Measurements from ENCODE around the gene CFAP97D1. TPM values are rescaled to one million over a fixed set of nuclear protein-coding genes. Genes with fewer than 3 reads are reported as not detected.

The CFAP97D1 gene
- total RNA-seq, 3 donors from 2014 or later (not counting 1 experiment from before 2014, with no cell fraction given) = not detected

GRCh38 chr17:43784628-43785101 is 4.4 kb downstream of the CFAP97D1 start:
- H3K4me3 Mint-ChIP-seq = no peak overlapping the region
- Histone ChIP-seq H3K36me3 (ENCODE audit: control insufficient read depth, insufficient read depth, low read length) (no peaks in the 10 kb centered on the region), H3K4me3 (ENCODE audit: low read length) (no peak overlapping the region), H3K27ac (ENCODE audit: low read length) (no peak overlapping the region), H3K9me3 (ENCODE audit: control insufficient read depth, insufficient read depth, low read length) (no peaks in the 10 kb centered on the region), H3K27me3 (ENCODE audit: control insufficient read depth, insufficient read depth, low read length) (peaks cover 4% of the 10 kb centered on the region), H3K4me1 (ENCODE audit: control insufficient read depth, insufficient read depth, low read length) (peaks cover under 1% of the 10 kb centered on the region)
- TF ChIP-seq CTCF (IDR thresholded peaks at IDR 0.05) = no peak
- WGBS (ENCODE audit: insufficient coverage) = 83% methylated on average over 5 of the region's 5 CpGs
- H3K4me1 Mint-ChIP-seq = no peaks in the 10 kb centered on the region
- DNase-seq = no peak
- no peak overlapping the region for H3K27ac Mint-ChIP-seq
- H3K27me3 Mint-ChIP-seq (ENCODE audit: low read depth in 2 of 2) = peaks cover 42 to 47% of the 10 kb centered on the region in 2 donors
- no peaks in the 10 kb centered on the region for H3K36me3 Mint-ChIP-seq
- intact Hi-C loops (cut with micrococcal nuclease) = no loop called here
- no peak for ATAC-seq
- no peaks in the 10 kb centered on the region for H3K9me3 Mint-ChIP-seq

DNA sequence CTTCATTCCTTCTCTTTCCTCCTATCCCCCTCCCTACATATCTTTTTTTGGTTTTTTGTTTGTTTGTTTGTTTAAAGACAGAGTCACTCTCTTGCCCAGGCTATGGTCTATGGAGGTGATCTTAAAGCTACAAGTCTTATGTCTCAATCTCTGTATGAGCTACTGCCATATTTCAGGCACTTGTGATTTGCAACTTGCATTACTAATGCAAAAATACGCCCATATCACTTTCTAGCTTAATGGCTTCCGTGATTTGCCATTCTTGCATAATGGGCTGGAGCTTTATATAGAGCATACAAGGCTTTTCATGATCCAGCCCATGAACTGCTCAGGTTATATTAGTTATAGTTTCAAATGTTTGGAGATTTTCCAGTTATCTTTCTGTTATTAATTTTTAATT is 7.5 kb downstream of the CFAP97D1 start:
- WGBS (ENCODE audit: insufficient coverage) = 92% methylated on average over 2 of the region's 2 CpGs
- no peak overlapping the region for H3K4me3 ChIP-seq (ENCODE audit: low read length)
- peaks cover 2% of the 10 kb centered on the region for H3K27me3 ChIP-seq (ENCODE audit: control insufficient read depth, insufficient read depth, low read length)
- H3K36me3 ChIP-seq (ENCODE audit: control insufficient read depth, insufficient read depth, low read length) = no peaks in the 10 kb centered on the region
- H3K36me3 Mint-ChIP-seq = no peaks in the 10 kb centered on the region
- H3K27ac Mint-ChIP-seq = no peak overlapping the region
- H3K9me3 ChIP-seq (ENCODE audit: control insufficient read depth, insufficient read depth, low read length) = no peaks in the 10 kb centered on the region
- no peak overlapping the region for H3K4me3 Mint-ChIP-seq
- intact Hi-C loops (cut with micrococcal nuclease) = no loop called here
- no peaks in the 10 kb centered on the region for H3K4me1 ChIP-seq (ENCODE audit: control insufficient read depth, insufficient read depth, low read length)
- no peak for TF ChIP-seq CTCF (IDR thresholded peaks at IDR 0.05)
- no peak for DNase-seq
- H3K27ac ChIP-seq (ENCODE audit: low read length) = no peak overlapping the region
- no peak for ATAC-seq
- peaks cover 19 to 42% of the 10 kb centered on the region in 2 donors for H3K27me3 Mint-ChIP-seq (ENCODE audit: low read depth in 2 of 2)
- H3K4me1 Mint-ChIP-seq = no peaks in the 10 kb centered on the region
- H3K9me3 Mint-ChIP-seq = no peaks in the 10 kb centered on the region

DNA sequence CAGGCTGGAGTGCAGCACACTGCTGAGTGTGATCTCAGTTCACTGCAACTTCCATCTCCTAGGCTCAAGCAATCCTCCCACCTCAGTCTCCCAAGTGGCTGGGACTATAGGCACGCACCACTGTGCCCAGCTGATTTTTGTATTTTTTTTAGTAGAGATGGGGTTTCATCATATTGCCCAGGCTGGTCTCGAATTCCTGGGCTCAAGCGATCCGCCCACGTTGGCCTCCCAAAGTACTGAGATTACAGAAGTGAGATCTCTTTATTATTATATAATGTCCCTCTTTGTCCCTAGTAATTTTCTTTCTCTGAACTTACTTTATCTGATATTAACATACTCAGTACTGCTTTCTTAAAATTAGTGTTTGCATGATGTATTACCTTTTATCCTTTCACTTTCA is 8.3 kb downstream of the CFAP97D1 start:
- no peak overlapping the region for H3K27ac Mint-ChIP-seq
- no peak overlapping the region for H3K27ac ChIP-seq (ENCODE audit: low read length)
- no peak overlapping the region for H3K4me3 Mint-ChIP-seq
- no peaks in the 10 kb centered on the region for H3K4me1 ChIP-seq (ENCODE audit: control insufficient read depth, insufficient read depth, low read length)
- no peaks in the 10 kb centered on the region for H3K4me1 Mint-ChIP-seq
- intact Hi-C loops (cut with micrococcal nuclease) = no loop called here
- no peaks in the 10 kb centered on the region for H3K9me3 ChIP-seq (ENCODE audit: control insufficient read depth, insufficient read depth, low read length)
- H3K9me3 Mint-ChIP-seq = no peaks in the 10 kb centered on the region
- peaks cover 16 to 41% of the 10 kb centered on the region in 2 donors for H3K27me3 Mint-ChIP-seq (ENCODE audit: low read depth in 2 of 2)
- H3K36me3 Mint-ChIP-seq = no peaks in the 10 kb centered on the region
- H3K4me3 ChIP-seq (ENCODE audit: low read length) = no peak overlapping the region
- no peak for ATAC-seq
- 100% methylated on average over 4 of the region's 5 CpGs for WGBS (ENCODE audit: insufficient coverage)
- no peak for DNase-seq
- no peaks in the 10 kb centered on the region for H3K36me3 ChIP-seq (ENCODE audit: control insufficient read depth, insufficient read depth, low read length)
- H3K27me3 ChIP-seq (ENCODE audit: control insufficient read depth, insufficient read depth, low read length) = peaks cover 2% of the 10 kb centered on the region
- no peak for TF ChIP-seq CTCF (IDR thresholded peaks at IDR 0.05)

- DNase-seq = no peak
- Mint-ChIP-seq H3K27ac (no peak overlapping the region), H3K4me3 (no peak overlapping the region), H3K27me3 (ENCODE audit: low read depth in 2 of 2) (peaks cover 12 to 41% of the 10 kb centered on the region in 2 donors), H3K36me3 (no peaks in the 10 kb centered on the region), H3K9me3 (no peaks in the 10 kb centered on the region), H3K4me1 (no peaks in the 10 kb centered on the region)
- no peak for ATAC-seq
- no peak overlapping the region for H3K27ac ChIP-seq (ENCODE audit: low read length)
- intact Hi-C loops (cut with micrococcal nuclease) = no loop called here
- no peaks in the 10 kb centered on the region for H3K36me3 ChIP-seq (ENCODE audit: control insufficient read depth, insufficient read depth, low read length)
- peaks cover 2% of the 10 kb centered on the region for H3K27me3 ChIP-seq (ENCODE audit: control insufficient read depth, insufficient read depth, low read length)
- no peaks in the 10 kb centered on the region for H3K4me1 ChIP-seq (ENCODE audit: control insufficient read depth, insufficient read depth, low read length)
- no peaks in the 10 kb centered on the region for H3K9me3 ChIP-seq (ENCODE audit: control insufficient read depth, insufficient read depth, low read length)
- TF ChIP-seq CTCF (IDR thresholded peaks at IDR 0.05) = no peak
- H3K4me3 ChIP-seq (ENCODE audit: low read length) = no peak overlapping the region
- WGBS (ENCODE audit: insufficient coverage) = no CpG with 5 or more reads among the region's 1 CpG
Observed at GRCh38 chr17:43789482-43789881, 9.2 kb downstream of the CFAP97D1 start.
